ENCODE results near the gene SMIM10.

DNA sequence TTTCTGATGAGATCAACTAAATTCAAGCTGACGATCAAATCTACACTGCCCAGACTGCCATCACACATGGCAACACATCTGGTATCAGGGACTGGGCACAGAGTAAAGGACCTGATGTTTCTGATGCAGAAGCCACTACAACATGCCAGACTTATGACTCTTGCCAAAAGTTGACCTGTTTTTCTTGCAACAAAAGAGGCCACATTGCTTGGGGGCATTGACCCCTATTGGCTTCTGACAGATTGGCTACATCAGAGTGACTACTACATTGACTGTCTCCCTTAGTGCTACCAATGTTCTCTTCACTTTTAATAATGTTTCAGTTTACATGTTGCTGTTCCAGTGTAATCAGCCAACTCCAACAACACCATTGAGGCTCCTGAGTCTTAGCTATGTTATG, 15.3 kb upstream of the SMIM10 start:
- TF ChIP-seq, protein P1, sequence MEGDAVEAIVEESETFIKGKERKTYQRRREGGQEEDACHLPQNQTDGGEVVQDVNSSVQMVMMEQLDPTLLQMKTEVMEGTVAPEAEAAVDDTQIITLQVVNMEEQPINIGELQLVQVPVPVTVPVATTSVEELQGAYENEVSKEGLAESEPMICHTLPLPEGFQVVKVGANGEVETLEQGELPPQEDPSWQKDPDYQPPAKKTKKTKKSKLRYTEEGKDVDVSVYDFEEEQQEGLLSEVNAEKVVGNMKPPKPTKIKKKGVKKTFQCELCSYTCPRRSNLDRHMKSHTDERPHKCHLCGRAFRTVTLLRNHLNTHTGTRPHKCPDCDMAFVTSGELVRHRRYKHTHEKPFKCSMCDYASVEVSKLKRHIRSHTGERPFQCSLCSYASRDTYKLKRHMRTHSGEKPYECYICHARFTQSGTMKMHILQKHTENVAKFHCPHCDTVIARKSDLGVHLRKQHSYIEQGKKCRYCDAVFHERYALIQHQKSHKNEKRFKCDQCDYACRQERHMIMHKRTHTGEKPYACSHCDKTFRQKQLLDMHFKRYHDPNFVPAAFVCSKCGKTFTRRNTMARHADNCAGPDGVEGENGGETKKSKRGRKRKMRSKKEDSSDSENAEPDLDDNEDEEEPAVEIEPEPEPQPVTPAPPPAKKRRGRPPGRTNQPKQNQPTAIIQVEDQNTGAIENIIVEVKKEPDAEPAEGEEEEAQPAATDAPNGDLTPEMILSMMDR (IDR thresholded peaks at IDR 0.05; ENCODE audit: borderline replicate concordance, extremely low read depth, low read length, poor library complexity, severe bottlenecking): no peak
- no peak for TF ChIP-seq EZH2 (IDR thresholded peaks at IDR 0.05; ENCODE audit: borderline replicate concordance, low read depth, low read length, severe bottlenecking)
